Suprapubic skin (tissue), 3 donors: Measurements from ENCODE around the gene EPC1.

Source experiments
- EP300 ChIP-seq: sonication (generic); formaldehyde crosslinking; IDR thresholded peaks from one replicate; pipeline ENCODE4 v1.6.1; 2017; ENCODE audit warnings: antibody characterized with exemption
- POLR2A ChIP-seq, 2 donors: fragments of 450-650 bp; IDR thresholded peaks; one replicate each; pipeline ENCODE4 v1.6.1; 2017; ENCODE audit warnings: antibody characterized with exemption in 2 of 2, mild to moderate bottlenecking in 2 of 2, moderate library complexity in 2 of 2
- TF ChIP-seq, protein P1 (sequence below), 2 donors: fragments of 200-600 bp in 1 of 2; fragments of 450-650 bp in 1 of 2; sonication (generic) in 1 of 2; IDR thresholded peaks; one replicate each; pipeline ENCODE4 v1.5.1; 2016 to 2019; ENCODE audit warnings: antibody characterized with exemption in 2 of 2, mild to moderate bottlenecking in 1 of 2, moderate library complexity in 1 of 2

DNA sequence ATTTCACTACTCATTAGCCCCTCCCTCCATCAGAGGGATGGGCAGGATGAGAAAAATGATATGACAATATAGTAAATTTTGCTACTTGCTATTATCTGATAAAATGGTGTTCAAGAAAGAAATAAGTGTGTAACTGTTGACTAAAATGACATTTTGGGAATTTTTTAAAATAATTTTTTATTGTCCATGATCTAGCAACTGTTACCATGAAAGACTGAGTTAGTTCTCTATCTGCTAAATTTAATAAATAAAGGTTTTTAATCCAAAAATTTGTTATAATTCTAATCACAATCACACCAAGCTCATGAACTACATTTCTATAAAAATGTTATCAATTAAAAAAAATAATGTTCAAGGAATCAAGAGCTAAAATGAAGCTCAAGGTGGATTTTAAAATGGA is 28.7 kb upstream of the EPC1 start:
- TF ChIP-seq, protein P1, sequence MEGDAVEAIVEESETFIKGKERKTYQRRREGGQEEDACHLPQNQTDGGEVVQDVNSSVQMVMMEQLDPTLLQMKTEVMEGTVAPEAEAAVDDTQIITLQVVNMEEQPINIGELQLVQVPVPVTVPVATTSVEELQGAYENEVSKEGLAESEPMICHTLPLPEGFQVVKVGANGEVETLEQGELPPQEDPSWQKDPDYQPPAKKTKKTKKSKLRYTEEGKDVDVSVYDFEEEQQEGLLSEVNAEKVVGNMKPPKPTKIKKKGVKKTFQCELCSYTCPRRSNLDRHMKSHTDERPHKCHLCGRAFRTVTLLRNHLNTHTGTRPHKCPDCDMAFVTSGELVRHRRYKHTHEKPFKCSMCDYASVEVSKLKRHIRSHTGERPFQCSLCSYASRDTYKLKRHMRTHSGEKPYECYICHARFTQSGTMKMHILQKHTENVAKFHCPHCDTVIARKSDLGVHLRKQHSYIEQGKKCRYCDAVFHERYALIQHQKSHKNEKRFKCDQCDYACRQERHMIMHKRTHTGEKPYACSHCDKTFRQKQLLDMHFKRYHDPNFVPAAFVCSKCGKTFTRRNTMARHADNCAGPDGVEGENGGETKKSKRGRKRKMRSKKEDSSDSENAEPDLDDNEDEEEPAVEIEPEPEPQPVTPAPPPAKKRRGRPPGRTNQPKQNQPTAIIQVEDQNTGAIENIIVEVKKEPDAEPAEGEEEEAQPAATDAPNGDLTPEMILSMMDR (IDR thresholded peaks at IDR 0.05) = no peak
- no peak for TF ChIP-seq EP300
- no peak for TF ChIP-seq POLR2A (IDR thresholded peaks at IDR 0.05)
